SK-N-SH (cell line): ENCODE data around the gene CEP89. TPM values are rescaled to one million over a fixed set of nuclear protein-coding genes. Genes with fewer than 3 reads are reported as not detected.

Experiments used
- CTCF ChIA-PET: fragments of 300-600, 350-600 bp; formaldehyde crosslinking; extraction: SDS; loops from one replicate; lab custom pipeline; 2021; lab: Yijun Ruan, JAX
- POLR2A ChIA-PET: fragments of 350-600 bp; sonication (Branson Sonifier 250); formaldehyde crosslinking; extraction: SDS; loops from one replicate; lab custom pipeline; 2020; ENCODE audit warnings: antibody characterized with exemption, inconsistent platforms; lab: Yijun Ruan, JAX
- DNase-seq: peaks from one replicate; pipeline ENCODE4 v3.0.0; 2012
- H2AFZ ChIP-seq: fragments of 200-600 bp; sonication (generic); 2 replicates; pipeline ENCODE4 v1.8.1; 2016; ENCODE audit warnings: antibody characterized with exemption, mild to moderate bottlenecking, low read depth
- H3F3A ChIP-seq: fragments of 200-600 bp; sonication (generic); replicated peaks from 2 replicates; pipeline ENCODE3; 2016; ENCODE audit warnings: antibody characterized with exemption, mild to moderate bottlenecking; ENCODE audit not compliant: insufficient read depth
- H3K27ac ChIP-seq, 2 experiments: fragments of 200-500 bp in 1 of 2; fragments of 200-600 bp in 1 of 2; sonication (Bioruptor generic) in 1 of 2; sonication (generic), shearing (Covaris generic) in 1 of 2; 2 replicates each; pipeline versions ENCODE4 v1.5.1 to v1.6.1; 2014 to 2016; ENCODE audit warnings: low read depth in 2 of 2, inconsistent platforms in 1 of 2, low read length in 1 of 2, mild to moderate bottlenecking in 1 of 2, mixed read lengths in 1 of 2
- H3K27me3 ChIP-seq: fragments of 200-600 bp; sonication (generic), shearing (Covaris generic); 2 replicates; pipeline ENCODE4 v1.6.1; 2016; ENCODE audit warnings: mixed run types; ENCODE audit not compliant: insufficient read depth
- H3K36me3 ChIP-seq, 2 experiments: fragments of 200-500 bp in 1 of 2; fragments of 200-600 bp in 1 of 2; sonication (Bioruptor generic) in 1 of 2; sonication (generic) in 1 of 2; replicated peaks in 1 of 2; 2 replicates each; pipeline versions ENCODE3 to v1.5.1; 2014 to 2016; ENCODE audit warnings: low read length in 1 of 2, mild to moderate bottlenecking in 1 of 2; ENCODE audit not compliant: insufficient read depth in 2 of 2, control insufficient read depth in 1 of 2
- H3K4me1 ChIP-seq, 2 experiments: fragments of 200-500 bp in 1 of 2; fragments of 200-600 bp in 1 of 2; sonication (Bioruptor generic) in 1 of 2; sonication (generic), shearing (Covaris generic) in 1 of 2; 2 replicates each; pipeline versions ENCODE4 v1.5.1 to v1.6.1; 2014 to 2016; ENCODE audit warnings: low read depth in 1 of 2, low read length in 1 of 2, mixed run types in 1 of 2; ENCODE audit not compliant: insufficient read depth in 2 of 2, control insufficient read depth in 1 of 2
- H3K4me2 ChIP-seq: fragments of 200-600 bp; sonication (generic), shearing (Covaris generic); 2 replicates; pipeline ENCODE4 v1.6.1; 2017; ENCODE audit warnings: mixed run types
- H3K4me3 ChIP-seq, 2 experiments: fragments of 200-500 bp in 1 of 2; fragments of 200-600 bp in 1 of 2; sonication (Bioruptor generic) in 1 of 2; sonication (generic), shearing (Covaris generic) in 1 of 2; 2 replicates each; pipeline versions ENCODE4 v1.5.1 to v1.8.1; 2014 to 2016; ENCODE audit warnings: low read depth in 2 of 2, inconsistent platforms in 1 of 2, low read length in 1 of 2, mild to moderate bottlenecking in 1 of 2, mixed read lengths in 1 of 2, moderate library complexity in 1 of 2
- H3K79me2 ChIP-seq: fragments of 200-600 bp; sonication (generic); 2 replicates; pipeline ENCODE4 v1.8.1; 2017; ENCODE audit warnings: mild to moderate bottlenecking; ENCODE audit not compliant: insufficient read depth
- H3K9ac ChIP-seq: fragments of 200-600 bp; sonication (generic); 2 replicates; pipeline ENCODE4 v1.6.1; 2017; ENCODE audit warnings: mixed run types
- H3K9me2 ChIP-seq: fragments of 200-600 bp; sonication (generic); 2 replicates; pipeline ENCODE4 v1.6.1; 2017; ENCODE audit warnings: mixed run types
- H3K9me3 ChIP-seq: fragments of 200-600 bp; sonication (generic); 2 replicates; pipeline ENCODE4 v1.6.1; 2017; ENCODE audit warnings: mixed run types, mild to moderate bottlenecking, moderate library complexity
- H4K20me1 ChIP-seq: fragments of 200-600 bp; sonication (generic); 2 replicates; pipeline ENCODE4 v1.6.1; 2017; ENCODE audit warnings: mild to moderate bottlenecking, mixed run types; ENCODE audit not compliant: insufficient read depth
- CHD2 ChIP-seq: fragments of 150-350 bp; IDR thresholded peaks from 2 replicates; pipeline ENCODE4 v1.6.1; 2018; ENCODE audit warnings: low read length; ENCODE audit not compliant: partially characterized antibody
- EP300 ChIP-seq, 2 experiments: IDR thresholded peaks; 2 replicates each; pipeline versions ENCODE4 v1.4.0 to v1.6.1; 2012; ENCODE audit warnings: borderline replicate concordance in 1 of 2, low read depth in 1 of 2, low read length in 1 of 2
- EZH2phosphoT487 ChIP-seq: fragments of 200-600 bp; sonication (generic); IDR thresholded peaks from 2 replicates; pipeline ENCODE4 v1.6.1; 2017; ENCODE audit warnings: low read depth, mixed run types, mild to moderate bottlenecking, antibody characterized with exemption, moderate library complexity, borderline replicate concordance
- FOXM1 ChIP-seq: IDR thresholded peaks from 2 replicates; pipeline ENCODE4 v1.4.0; 2012; ENCODE audit warnings: low read depth, mild to moderate bottlenecking
- GABPA ChIP-seq: IDR thresholded peaks from 2 replicates; pipeline ENCODE4 v1.4.0; 2012; ENCODE audit warnings: low read depth, mild to moderate bottlenecking
- GATA2 ChIP-seq: sonication (generic); formaldehyde crosslinking; IDR thresholded peaks from 2 replicates; pipeline ENCODE4 v1.5.0; 2020; ENCODE audit warnings: mild to moderate bottlenecking, missing genetic modification reagents
- JUND ChIP-seq: IDR thresholded peaks from 2 replicates; pipeline ENCODE4 v1.4.0; 2012
- MEF2A ChIP-seq: IDR thresholded peaks from 2 replicates; pipeline ENCODE4 v1.4.0; 2012; ENCODE audit warnings: low read depth, borderline replicate concordance
- MXI1 ChIP-seq: IDR thresholded peaks from 2 replicates; pipeline ENCODE4 v1.6.1; 2012; ENCODE audit warnings: mild to moderate bottlenecking, low read depth, low read length, improper control_type of control experiment
- POLR2AphosphoS5 ChIP-seq: IDR thresholded peaks from 2 replicates; pipeline ENCODE4 v1.6.1; 2012; ENCODE audit warnings: low read depth, low read length
- RAD21 ChIP-seq: IDR thresholded peaks from 2 replicates; pipeline ENCODE4 v1.6.1; 2012; ENCODE audit warnings: mild to moderate bottlenecking, low read length
- REST ChIP-seq: IDR thresholded peaks from 2 replicates; pipeline ENCODE4 v1.6.1; 2012; ENCODE audit warnings: mild to moderate bottlenecking, low read depth, low read length, moderate library complexity
- SIN3A ChIP-seq: IDR thresholded peaks from 2 replicates; pipeline ENCODE4 v1.6.1; 2012; ENCODE audit warnings: low read depth, mild to moderate bottlenecking, low read length, moderate library complexity, borderline replicate concordance
- TAF1 ChIP-seq: IDR thresholded peaks from 2 replicates; pipeline ENCODE4 v1.6.1; 2012; ENCODE audit warnings: low read depth, mild to moderate bottlenecking, low read length, moderate library complexity, borderline replicate concordance
- TCF12 ChIP-seq: IDR thresholded peaks from 2 replicates; pipeline ENCODE4 v1.4.0; 2012
- TEAD4 ChIP-seq: IDR thresholded peaks from 2 replicates; pipeline ENCODE4 v1.4.0; 2012; ENCODE audit warnings: mild to moderate bottlenecking, borderline replicate concordance; ENCODE audit not compliant: insufficient read depth
- USF1 ChIP-seq: IDR thresholded peaks from 2 replicates; pipeline ENCODE4 v1.4.0; 2012; ENCODE audit warnings: low read depth, borderline replicate concordance
- YY1 ChIP-seq: IDR thresholded peaks from 2 replicates; pipeline ENCODE4 v1.4.0; 2012; ENCODE audit warnings: low read depth, mild to moderate bottlenecking
- WGBS: methylation state at CpG from one replicate; pipeline ENCODE4 v1.1.6; 2017; ENCODE audit warnings: low lambda C conversion rate; 5-methylcytosine and 5-hydroxymethylcytosine counted together
- polyA plus RNA-seq, 3 experiments: library from polyadenylated mRNA; depleted of rRNA; stranded (reverse); fragments of >200 nt; gene quantifications; 2 replicates each; pipeline ENCODE4 v1.2.3, GENCODE V29; 2012

Gene CEP89
- polyA plus RNA-seq, 1 of the 3 experiments (the other 2 are of a cell fraction), result 16.4 TPM

GRCh38 chr19:32859591-32859990 is 112.2 kb downstream of the CEP89 start:
- Histone ChIP-seq H2AFZ (no peak overlapping the region), H3K9me3 (no peaks in the 10 kb centered on the region), H3K9me2 (no peaks in the 10 kb centered on the region), H3K9ac (no peak overlapping the region), H3F3A (no peaks in the 10 kb centered on the region), H3K4me3 (no peak overlapping the region), H3K79me2 (no peaks in the 10 kb centered on the region), H3K27ac (no peak overlapping the region), H4K20me1 (no peaks in the 10 kb centered on the region), H3K4me1 (no peaks in the 10 kb centered on the region), H3K27me3 (no peaks in the 10 kb centered on the region), H3K4me2 (no peak overlapping the region), H3K36me3 (no peaks in the 10 kb centered on the region)
- POLR2A ChIA-PET, result no interaction called here
- TF ChIP-seq MXI1, result no peak
- TF ChIP-seq RAD21, result no peak
- no peak for TF ChIP-seq YY1
- no peak for TF ChIP-seq SIN3A
- TF ChIP-seq EP300 (IDR thresholded peaks at IDR 0.05; ENCODE audit: borderline replicate concordance in 1 of 2, low read depth in 1 of 2, low read length in 1 of 2), result no peak
- TF ChIP-seq GATA2 (CRISPR knock-in tag), result no peak
- TF ChIP-seq POLR2AphosphoS5, result no peak
- TF ChIP-seq EZH2phosphoT487, result no peak
- TF ChIP-seq USF1, result no peak
- TF ChIP-seq CHD2, result no peak
- TF ChIP-seq MEF2A, result no peak
- TF ChIP-seq TCF12, result no peak
- no peak for TF ChIP-seq FOXM1
- TF ChIP-seq TAF1, result no peak
- no peak for TF ChIP-seq GABPA
- no peak for TF ChIP-seq REST
- no peak for TF ChIP-seq JUND
- TF ChIP-seq TEAD4, result no peak
- WGBS, result 84% methylated on average over 17 of the region's 19 CpGs
- no peak for DNase-seq
- CTCF ChIA-PET, result no interaction called here
